HG03066 (cell line): ENCODE results near the gene RASAL2.
A peak's percentile ranks its signal among the peaks of the same experiment; 100 is the strongest.
"Not testable (repeated sequence)": the region's sequence is repeated elsewhere in the genome, so short reads cannot be mapped to it uniquely, and the experiment has no call there.

Source experiments
- ATAC-seq: cut with Tn5 transposase; IDR thresholded peaks from one replicate; pipeline ENCODE4 v1.9.1; 2021; ENCODE audit warnings: low read depth; ENCODE audit not compliant: unreplicated experiment

The RASAL2 gene

GRCh38 chr1:178368208-178368607 lies 274.3 kb downstream of the RASAL2 start:
- no peak for ATAC-seq

DNA sequence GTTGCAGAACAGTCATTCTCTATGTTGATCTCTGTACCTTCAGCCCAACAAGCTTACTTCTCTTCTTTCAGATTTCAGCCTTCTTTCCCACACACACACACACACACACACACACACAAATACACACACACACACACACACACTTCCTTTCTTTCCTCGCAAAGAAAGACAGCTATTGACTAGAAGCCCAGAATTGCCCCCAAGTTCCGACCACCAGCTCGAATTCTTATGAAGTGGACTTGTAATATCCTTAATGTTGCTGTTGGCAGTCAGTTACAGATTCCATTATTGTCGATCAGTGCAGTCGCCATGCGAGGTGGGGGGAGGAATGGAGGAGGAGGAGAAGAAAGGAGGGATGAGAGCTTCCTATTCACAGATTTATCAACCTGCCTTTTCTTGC lies 277.3 kb downstream of the RASAL2 start:
- ATAC-seq: no peak

DNA sequence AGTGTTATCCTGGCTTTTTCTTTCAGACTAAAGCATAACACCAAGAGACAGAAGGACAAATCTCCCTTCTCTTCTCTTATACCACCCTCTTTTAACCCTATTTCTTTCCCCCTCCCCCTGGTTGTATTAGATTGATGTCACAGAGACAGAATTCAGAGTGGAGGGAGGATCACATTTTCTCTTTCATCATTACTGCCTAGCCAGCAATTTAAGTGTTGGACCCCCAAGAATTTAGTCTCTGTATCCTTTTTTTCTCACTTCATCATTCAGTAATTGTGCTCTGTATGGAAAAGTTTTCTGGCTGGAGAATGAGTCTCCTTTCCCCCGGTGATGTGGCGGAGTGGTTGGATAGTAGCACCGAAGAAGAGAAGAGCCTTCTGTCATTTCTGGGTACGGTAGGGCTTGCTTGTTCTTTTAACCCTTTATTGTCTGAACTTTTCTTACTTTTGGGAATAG lies 278.1 kb downstream of the RASAL2 start:
- ATAC-seq: no peak

DNA sequence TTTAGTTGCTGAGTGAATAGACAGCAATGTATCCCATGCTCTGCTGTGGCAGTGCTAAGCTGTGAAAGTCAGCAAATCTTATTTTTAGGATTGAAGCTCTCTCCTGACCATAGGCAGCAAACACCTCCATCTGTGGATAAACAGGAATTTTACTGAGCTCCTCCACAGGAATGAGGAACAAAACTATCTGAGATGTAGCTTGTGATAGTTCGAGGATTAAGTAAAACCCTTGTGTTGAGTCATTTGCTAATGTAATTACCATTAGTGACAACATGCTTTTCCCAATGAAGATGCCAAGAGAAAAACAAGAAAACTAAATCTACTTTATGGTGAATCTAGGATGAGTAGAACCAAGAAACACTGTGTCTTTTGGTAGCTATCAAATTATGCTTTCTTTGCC lies 280.1 kb downstream of the RASAL2 start:
- ATAC-seq: no peak

GRCh38 chr1:178376008-178376407 lies 282.1 kb downstream of the RASAL2 start:
- ATAC-seq: no peak

DNA sequence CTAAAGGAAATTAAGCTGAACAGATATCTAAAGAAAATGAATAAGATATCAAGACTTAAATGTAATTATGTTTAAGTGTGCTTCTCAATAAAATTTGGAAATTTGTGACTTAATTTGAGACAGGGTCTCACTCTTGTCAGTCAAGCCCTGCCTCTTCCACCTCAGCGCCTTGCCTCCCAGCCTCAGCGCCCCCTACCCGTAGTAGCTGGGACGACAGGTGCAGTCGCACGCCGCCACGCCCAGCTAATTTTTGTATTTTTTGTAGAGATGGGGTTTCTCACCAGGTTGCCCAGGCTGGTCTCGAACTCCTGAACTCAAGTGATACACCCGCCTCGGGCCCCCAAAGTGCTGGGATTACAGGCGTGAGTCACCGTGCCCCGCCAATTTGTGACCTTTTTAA lies 285.9 kb downstream of the RASAL2 start:
- ATAC-seq: no peak

DNA sequence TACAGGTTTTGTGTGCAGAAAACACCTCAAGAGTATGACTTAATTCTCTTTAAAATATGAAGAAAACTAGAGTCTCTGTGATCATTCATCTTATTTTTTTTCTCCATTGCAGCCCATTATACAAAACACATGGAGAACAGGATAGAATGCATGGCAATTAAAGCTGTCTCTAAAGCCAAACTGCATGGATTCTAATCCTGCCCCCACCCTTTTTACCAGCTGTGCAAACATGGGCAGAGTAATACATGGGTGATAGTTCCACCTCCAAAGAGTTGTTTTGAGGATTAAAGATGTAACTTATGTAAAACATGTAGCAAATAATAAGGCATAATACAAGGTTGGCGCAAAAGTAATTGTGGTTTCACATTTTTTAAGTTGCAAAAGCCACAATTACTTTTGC lies 288.5 kb downstream of the RASAL2 start:
- ATAC-seq: no peak

GRCh38 chr1:178385662-178386061 lies 291.8 kb downstream of the RASAL2 start:
- ATAC-seq: no peak

DNA sequence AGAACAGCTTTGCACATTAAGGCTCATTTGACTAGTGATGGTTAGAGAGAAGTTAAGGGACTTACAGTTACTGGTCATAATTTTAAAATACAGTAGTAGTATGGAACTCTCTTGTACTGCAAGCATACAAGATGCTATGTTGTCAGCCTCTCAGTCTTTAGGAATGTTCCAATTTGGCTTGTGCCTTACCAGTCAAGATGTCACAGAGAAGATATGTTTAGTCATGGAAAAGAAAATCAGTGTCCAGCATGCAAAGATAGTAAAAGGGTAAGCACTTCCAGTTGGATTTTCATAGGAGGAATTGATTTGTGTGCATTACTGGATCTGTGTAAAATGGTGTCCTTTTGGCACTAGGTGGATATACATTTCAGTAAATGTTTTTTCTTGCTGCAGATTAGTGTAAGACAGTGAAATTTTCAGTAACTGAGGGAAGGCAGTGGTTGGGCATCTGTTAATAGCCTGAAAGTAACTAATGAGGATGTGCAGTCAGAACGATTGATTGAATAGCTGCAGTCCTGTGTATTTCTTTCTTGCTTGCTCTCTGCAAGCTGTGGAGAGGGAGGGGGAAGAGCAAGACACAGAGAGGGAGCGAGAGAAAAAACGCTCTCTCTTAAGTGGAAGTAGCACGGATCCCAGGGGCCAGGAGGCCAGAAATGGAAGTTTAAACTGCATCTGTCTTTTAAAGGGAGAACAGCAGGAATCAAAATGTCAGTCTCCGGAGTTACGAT lies 294.7 kb downstream of the RASAL2 start:
- no peak for ATAC-seq

DNA sequence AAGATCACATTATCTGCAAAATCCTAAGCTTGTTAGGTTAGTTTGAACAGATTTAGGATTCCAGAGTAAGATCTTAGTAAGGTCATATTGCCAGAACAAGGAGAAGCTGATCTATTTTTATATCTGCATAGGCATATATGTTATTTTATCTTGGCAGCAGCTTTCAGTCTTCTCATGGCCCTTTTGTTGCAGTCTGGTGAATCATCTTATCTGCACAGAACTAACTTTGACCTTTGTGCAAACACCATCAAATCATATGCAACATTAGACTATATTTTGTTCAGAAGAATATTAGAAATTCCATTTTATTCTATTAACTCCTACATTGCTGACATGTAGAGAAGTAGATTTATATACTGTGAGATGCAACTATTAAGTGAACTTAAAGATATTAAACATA lies 295.5 kb downstream of the RASAL2 start:
- ATAC-seq: no peak

DNA sequence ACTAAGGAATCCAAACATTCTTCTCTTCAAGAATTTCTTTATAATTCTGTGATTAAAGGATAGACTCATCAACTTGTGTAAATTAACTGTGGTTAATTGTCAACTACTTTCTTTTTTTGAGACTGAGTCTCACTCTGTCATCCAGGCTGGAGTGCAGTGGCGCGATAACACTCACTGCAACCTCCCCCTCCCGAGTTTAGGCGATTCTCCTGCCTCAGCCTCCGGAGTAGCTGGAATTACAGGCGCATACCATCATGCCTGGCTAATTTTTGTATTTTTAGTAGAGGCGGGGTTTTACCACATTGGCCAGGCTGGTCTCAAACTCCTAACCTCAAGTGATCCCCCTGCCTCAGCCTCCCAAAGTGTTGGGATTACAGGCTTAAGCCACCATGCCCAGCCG lies 296.4 kb downstream of the RASAL2 start:
- ATAC-seq: not testable (repeated sequence)

DNA sequence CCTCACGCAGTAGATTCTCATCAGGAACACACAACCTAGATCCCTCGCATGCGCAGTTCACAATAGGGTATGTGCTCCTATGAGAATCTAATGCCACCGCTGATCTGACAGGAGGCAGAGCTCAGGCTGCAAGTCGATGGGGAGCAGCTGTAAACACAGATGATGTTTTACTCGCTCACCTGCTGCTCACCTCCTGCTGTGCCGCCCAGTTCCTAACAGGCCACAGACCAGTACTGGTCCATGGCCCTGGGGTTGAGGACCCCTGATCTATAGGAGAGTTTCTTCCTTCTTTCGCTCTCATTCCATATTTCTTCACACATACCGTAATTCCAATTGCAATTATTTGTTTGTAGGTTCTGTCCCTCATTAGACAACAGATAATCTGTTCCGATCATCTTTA lies 299.5 kb downstream of the RASAL2 start:
- ATAC-seq: no peak

GRCh38 chr1:178396789-178397188 lies 302.9 kb downstream of the RASAL2 start:
- ATAC-seq: no peak

GRCh38 chr1:178397678-178398077 lies 303.8 kb downstream of the RASAL2 start:
- ATAC-seq: no peak

GRCh38 chr1:178399177-178399728 lies 305.3 kb downstream of the RASAL2 start:
- ATAC-seq: no peak

- ATAC-seq: no peak
Measured at GRCh38 chr1:178405137-178405536, 311.2 kb downstream of the RASAL2 start.

DNA sequence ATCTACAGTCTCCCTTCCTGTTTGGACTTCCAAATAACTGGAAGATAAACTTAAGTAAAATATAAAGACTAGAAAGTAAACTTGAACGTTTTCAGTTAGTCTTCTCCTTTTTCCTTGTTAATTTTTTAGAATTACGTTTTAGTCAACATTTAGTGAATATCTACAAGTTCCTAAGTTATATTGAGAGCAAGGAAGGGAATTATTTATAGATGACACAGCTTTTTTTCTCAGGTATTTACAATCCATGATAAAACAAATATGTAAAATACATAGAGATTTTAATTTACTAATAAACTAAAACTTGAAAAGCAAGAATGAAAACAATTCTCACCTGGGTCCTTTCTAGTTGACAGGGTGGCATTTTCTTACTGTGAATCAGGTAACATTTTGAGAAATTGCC lies 313.3 kb downstream of the RASAL2 start:
- ATAC-seq: no peak

- no peak for ATAC-seq
Measured at GRCh38 chr1:178407655-178408054, 313.8 kb downstream of the RASAL2 start.

GRCh38 chr1:178408871-178409270 lies 315.0 kb downstream of the RASAL2 start:
- no peak for ATAC-seq

DNA sequence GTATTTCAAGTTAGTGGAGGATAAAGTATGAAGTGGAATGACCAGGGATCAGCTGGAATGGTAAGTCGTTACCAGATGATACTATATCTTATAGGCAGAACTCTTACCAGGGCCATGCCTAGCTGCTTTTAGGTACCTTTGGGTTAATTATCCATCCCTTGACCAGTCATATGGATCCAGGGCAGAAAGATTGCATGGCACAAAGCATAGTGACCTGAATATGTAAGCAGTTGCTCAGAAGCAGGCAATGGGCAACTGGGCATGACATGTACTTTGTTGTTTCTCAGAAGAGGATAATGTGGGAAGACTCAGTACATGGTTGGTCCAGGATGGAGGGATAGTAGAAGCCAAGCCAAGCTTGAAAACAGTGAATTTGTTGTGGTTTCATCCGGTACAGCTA lies 315.6 kb downstream of the RASAL2 start:
- no peak for ATAC-seq

- ATAC-seq: peak; percentile 67
Measured at GRCh38 chr1:178411756-178412399, 318.0 kb downstream of the RASAL2 start.

- peak; percentile 95 for ATAC-seq
Measured at GRCh38 chr1:178412400-178412770, 318.5 kb downstream of the RASAL2 start.
